Activated T-cell treated with anti-CD3 and anti-CD28 coated beads, Interleukin-2, amount 50 U/mL, for 4 hours (primary cell): ENCODE measurements around the gene WDR45B. TPM values are rescaled to one million over a fixed set of nuclear protein-coding genes. Genes with fewer than 3 reads are reported as not detected.
"Not testable (repeated sequence)": the region's sequence is repeated elsewhere in the genome, so short reads cannot be mapped to it uniquely, and the experiment has no call there.

Experiments
- ATAC-seq, 2 donors: fragments of 200-7000 bp; cut with Tn5 transposase; one replicate each; pipeline ENCODE4 v1.10.0; 2021
- DNase-seq: peaks from one replicate; pipeline ENCODE4 v3.0.0-alpha.2; 2020
- H3K27me3 Mint-ChIP-seq: one replicate; pipeline ENCODE4 v1.8.0; 2021; ENCODE audit warnings: low read depth, mixed read lengths
- H3K36me3 Mint-ChIP-seq: one replicate; pipeline ENCODE4 v1.8.0; 2022; ENCODE audit warnings: mixed read lengths; ENCODE audit not compliant: insufficient read depth
- H3K4me1 Mint-ChIP-seq: one replicate; pipeline ENCODE4 v1.8.0; 2021; ENCODE audit warnings: low read depth, mixed read lengths
- H3K4me3 Mint-ChIP-seq: one replicate; pipeline ENCODE4 v1.8.0; 2021; ENCODE audit warnings: mild to moderate bottlenecking, moderate library complexity, mixed read lengths
- H3K9me3 Mint-ChIP-seq: one replicate; pipeline ENCODE4 v1.8.0; 2021; ENCODE audit warnings: mixed read lengths
- total RNA-seq, 3 donors: library from RNA; stranded (reverse); gene quantifications; one replicate each; pipeline ENCODE4 v1.2.1, GENCODE V29; 2021

The WDR45B gene
- total RNA-seq, 3 donors from 2014 or later, result 47.1 to 52.5 (median 47.4) TPM

DNA sequence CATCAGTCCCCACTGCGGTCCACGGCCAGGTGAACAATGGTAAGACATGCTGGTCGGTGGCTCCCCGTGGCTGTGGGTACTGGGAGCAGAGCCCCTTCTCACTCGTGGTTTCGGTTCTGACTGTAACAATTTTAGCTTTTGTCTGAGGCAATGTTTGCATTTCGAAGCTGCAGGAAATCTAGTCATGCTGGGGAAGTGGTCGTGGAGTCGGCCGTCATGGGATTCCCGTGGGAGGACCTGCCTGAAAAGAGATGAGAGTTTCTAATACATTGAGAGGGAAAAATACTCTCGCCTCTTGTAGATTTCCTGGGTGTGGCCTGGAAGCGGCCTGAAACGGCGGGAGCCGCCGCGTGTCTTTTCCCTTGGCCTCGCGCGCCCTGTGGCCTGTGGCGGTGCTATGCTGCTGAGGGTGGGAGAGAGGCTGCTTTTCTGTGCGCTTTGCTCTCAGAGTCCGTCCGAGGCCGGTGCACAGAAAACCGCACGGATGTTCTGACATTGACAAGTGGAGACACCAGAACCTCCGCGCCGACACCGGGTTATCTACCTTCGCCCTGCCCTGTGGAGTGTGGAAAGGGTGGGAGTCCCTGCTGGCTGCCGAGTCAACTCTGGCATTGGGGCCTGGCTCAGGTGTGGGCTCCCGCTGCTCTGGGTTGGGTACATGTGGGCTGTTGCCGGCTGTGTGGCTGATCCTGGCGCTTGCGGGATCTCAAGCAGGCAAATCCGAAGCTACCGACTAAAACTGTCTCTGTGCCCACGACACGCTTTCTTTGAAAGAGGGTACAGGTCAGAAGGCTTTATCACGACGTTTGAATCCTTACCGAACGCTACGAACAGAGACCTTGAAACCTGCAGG, 60.8 kb downstream of the WDR45B start:
- DNase-seq, result no peak
- Mint-ChIP-seq H3K4me3 (no peak overlapping the region), H3K9me3 (no peaks in the 10 kb centered on the region), H3K4me1 (peaks cover 11% of the 10 kb centered on the region), H3K36me3 (peaks cover 10% of the 10 kb centered on the region), H3K27me3 (no peaks in the 10 kb centered on the region)
- ATAC-seq, result no peak

DNA sequence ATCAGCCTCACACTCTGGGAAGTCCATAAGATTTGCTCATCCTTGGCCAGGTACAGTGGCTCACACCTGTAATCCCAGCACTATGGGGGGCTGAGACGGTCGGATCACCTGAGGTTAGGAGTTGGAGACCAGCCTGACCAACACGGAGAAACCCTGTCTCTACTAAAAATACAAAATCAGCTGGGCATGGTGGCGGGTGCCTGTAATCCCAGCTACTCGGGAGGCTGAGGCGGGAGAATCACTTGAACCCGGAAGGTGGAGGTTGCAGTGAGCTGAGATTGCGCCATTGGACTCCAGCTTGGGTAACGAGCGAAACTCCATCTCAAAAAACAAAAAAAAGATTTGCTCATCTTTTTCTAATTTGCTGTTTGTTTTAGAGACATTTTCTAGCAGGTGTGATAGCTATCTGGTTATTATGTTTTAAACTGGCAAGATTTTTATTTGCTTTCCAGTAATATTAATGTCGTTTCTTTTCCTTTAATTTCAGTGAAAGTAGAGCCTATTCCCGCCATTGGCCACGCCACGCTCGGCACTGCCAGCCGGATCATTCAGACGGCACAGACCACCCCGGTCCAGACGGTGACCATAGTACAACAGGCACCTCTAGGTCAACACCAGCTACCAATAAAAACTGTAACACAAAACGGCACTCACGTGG, 61.5 kb downstream of the WDR45B start:
- DNase-seq (no peak), ATAC-seq (no peak)
- Mint-ChIP-seq H3K36me3 (peaks cover 10% of the 10 kb centered on the region), H3K9me3 (no peaks in the 10 kb centered on the region), H3K4me1 (peaks cover 4% of the 10 kb centered on the region), H3K27me3 (no peaks in the 10 kb centered on the region), H3K4me3 (no peak overlapping the region)

DNA sequence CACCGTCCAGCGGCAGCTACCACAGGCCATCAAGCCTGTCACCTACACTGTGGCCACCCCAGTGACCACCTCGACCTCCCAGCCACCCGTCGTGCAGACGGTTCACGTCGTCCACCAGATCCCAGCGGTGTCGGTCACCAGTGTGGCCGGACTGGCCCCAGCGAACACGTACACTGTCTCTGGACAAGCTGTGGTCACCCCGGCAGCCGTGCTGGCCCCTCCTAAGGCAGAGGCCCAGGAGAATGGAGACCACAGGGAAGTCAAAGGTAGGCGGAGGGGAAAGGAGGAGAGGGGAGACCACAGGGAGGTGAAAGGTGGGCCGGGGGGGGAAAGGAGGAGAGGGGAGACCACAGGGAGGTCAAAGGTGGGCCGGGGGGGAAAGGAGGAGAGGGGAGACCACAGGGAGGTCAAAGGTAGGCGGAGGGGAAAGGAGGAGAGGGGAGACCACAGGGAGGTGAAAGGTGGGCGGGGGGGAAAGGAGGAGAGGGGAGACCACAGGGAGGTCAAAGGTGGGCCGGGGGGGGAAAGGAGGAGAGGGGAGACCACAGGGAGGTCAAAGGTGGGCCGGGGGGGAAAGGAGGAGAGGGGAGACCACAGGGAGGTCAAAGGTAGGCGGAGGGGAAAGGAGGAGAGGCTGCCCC, 62.2 kb downstream of the WDR45B start:
- not testable (repeated sequence) for H3K27me3 Mint-ChIP-seq, H3K9me3 Mint-ChIP-seq, H3K4me3 Mint-ChIP-seq, ATAC-seq, DNase-seq, H3K4me1 Mint-ChIP-seq
- H3K36me3 Mint-ChIP-seq, result peaks cover 12% of the 10 kb centered on the region

DNA sequence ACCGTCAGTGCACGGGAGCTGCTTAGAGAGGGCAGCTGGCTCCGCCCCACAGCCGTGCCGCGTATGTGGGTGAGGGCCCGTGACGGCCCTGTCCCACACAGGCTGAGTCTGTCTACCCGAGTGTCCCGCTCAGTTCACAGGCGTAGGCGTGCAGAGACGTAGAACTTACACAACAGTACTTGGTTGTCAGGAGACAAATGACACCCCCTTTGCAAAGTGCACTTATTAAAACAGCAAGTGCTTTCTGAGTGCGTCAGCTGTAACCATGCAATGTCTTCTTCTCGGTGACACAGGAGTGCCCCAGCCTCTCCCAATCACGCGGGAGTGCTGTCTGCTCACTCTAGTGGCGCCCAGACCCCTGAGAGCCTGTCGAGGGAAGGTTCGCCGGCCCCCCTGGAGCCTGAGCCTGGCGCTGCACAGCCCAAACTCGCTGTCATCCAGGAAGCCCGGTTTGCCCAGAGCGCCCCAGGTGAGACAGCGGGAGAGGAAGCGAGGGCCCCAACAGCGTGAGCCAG, 64.5 kb downstream of the WDR45B start:
- peaks cover 15% of the 10 kb centered on the region for H3K36me3 Mint-ChIP-seq
- no peaks in the 10 kb centered on the region for H3K27me3 Mint-ChIP-seq
- ATAC-seq (peak; percentile 55 to 94), DNase-seq (peak; percentile 55)
- H3K4me3 Mint-ChIP-seq, result peak overlapping the region; percentile 9
- H3K9me3 Mint-ChIP-seq, result no peaks in the 10 kb centered on the region
- peaks cover 2% of the 10 kb centered on the region for H3K4me1 Mint-ChIP-seq

DNA sequence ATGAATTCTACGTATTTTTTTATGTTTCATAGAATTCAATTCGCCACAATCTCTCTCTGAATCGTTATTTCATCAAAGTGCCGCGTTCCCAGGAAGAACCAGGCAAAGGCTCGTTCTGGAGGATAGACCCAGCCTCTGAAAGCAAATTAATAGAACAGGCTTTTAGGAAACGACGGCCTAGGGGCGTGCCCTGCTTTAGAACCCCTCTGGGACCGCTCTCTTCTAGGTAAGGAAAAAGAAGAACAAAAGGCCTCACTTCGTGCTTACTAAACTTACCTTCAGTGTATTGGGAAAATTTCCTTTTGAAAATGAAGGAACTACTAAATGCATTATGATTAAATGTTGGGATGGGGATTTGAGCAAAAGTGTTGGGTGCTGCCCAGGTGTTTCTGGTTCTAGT, 65.5 kb downstream of the WDR45B start:
- ATAC-seq, result no peak
- no peak for DNase-seq
- Mint-ChIP-seq H3K27me3 (no peaks in the 10 kb centered on the region), H3K36me3 (peaks cover 16% of the 10 kb centered on the region), H3K9me3 (no peaks in the 10 kb centered on the region), H3K4me1 (peaks cover 2% of the 10 kb centered on the region), H3K4me3 (no peak overlapping the region)

DNA sequence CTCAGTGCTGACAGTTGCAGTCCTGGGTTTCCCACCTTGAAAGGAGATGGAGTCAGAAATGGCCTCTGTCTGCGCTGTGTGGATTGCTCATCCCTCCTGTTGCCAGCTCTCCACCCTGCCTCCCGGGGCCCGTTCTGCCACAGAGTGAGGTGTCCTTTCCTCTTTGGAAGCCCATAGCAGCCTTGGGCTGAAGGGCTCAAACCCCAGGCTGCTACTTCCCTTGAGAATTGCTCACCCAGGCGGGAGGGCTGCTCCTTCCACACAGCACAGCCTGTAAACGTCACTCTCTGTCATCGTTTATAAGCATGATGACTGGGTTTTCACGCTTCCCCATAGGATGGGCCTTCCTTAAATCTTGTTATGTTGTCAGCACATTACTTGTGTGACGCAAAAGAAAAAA, 66.0 kb downstream of the WDR45B start:
- H3K4me1 Mint-ChIP-seq, result peaks cover 2% of the 10 kb centered on the region
- DNase-seq, result no peak
- no peak overlapping the region for H3K4me3 Mint-ChIP-seq
- peaks cover 13% of the 10 kb centered on the region for H3K36me3 Mint-ChIP-seq
- ATAC-seq, result no peak
- H3K9me3 Mint-ChIP-seq, result no peaks in the 10 kb centered on the region
- no peaks in the 10 kb centered on the region for H3K27me3 Mint-ChIP-seq

DNA sequence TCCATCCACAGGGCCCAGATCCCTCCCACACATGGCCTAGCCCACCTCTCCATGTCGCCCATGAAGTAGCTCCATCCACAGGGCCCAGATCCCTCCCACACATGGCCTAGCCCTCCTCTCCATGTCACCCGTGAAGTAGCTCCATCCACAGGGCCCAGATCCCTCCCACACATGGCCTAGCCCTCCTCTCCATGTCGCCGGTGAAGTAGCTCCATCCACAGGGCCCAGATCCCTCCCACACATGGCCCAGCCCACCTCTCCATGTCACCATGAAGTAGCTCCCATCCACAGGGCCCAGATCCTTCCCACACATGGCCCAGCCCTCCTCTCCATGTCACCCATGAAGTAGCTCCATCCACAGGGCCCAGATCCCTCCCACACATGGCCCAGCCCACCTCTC, 68.3 kb downstream of the WDR45B start:
- H3K27me3 Mint-ChIP-seq, ATAC-seq, H3K9me3 Mint-ChIP-seq, H3K4me3 Mint-ChIP-seq, H3K4me1 Mint-ChIP-seq, DNase-seq: not testable (repeated sequence)
- peaks cover 14% of the 10 kb centered on the region for H3K36me3 Mint-ChIP-seq

DNA sequence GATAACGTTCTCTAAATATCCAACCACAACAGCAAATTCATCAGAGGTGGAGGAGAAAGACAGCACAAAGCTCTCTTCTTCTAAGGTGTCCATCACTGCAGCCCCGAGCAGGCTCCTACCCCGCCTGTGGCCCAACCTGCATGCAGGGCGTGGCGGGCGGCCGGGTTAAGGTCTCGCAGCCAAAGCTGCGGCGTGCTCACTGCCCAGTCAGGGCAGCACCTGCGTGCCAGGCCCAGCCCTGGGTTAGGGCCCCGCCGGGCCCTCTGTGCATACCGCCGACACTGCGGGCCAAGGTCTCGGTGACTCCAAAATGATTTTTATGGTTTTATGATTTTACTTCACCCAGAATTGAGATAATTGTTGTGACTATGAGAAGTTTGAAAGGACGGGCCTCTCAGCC, 70.9 kb downstream of the WDR45B start:
- ATAC-seq, result no peak
- Mint-ChIP-seq H3K4me1 (no peaks in the 10 kb centered on the region), H3K27me3 (no peaks in the 10 kb centered on the region), H3K9me3 (no peaks in the 10 kb centered on the region), H3K4me3 (no peak overlapping the region), H3K36me3 (peaks cover 22% of the 10 kb centered on the region)
- DNase-seq, result no peak

DNA sequence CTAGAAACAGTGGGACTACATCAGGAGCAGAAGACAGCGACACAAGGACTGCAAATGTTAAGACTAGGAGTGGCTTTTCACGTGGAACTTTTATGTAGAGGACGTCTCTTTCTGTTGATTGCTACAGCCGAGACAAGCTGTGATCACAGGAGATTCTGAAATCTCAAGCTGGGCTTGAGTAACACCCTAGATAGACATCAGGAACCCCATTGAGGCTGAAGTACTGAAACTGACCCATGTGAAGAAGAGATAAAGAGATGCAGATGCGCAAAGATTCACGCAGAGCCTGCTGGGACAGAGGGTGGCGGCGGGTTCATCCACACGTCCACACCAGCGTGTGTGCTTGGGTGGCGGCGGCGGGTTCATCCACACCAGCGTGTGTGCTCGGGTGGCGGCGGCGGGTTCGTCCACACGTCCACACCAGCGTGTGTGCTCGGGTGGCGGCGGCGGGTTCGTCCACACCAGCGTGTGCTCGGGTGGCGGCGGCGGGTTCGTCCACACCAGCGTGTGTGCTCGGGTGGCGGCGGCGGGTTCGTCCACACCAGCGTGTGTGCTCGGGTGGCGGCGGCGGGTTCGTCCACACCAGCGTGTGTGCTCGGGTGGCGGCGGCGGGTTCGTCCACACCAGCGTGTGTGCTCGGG, 72.5 kb downstream of the WDR45B start:
- ATAC-seq, result not testable (repeated sequence)

DNA sequence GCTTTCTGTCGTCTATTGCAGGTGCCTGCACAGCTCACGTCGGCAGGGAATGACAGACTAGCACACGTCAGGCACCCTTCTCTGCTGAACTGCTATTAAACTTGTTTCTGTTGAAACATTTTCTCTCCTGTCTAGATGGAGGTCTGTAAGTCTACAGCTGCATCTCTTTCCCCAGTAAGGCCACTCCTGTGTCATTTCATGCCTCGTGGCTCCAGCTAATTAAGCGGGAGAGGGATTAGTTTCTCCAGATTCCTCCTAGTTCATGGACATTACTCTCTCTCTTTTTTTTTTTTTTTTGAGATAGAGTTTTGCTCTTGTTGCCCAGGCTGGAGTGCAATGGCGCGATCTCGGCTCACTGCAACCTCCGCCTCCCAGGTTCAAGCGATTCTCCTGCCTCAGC, 74.2 kb downstream of the WDR45B start:
- DNase-seq (no peak), ATAC-seq (no peak)
- Mint-ChIP-seq H3K36me3 (peaks cover 32% of the 10 kb centered on the region), H3K4me1 (no peaks in the 10 kb centered on the region), H3K9me3 (no peaks in the 10 kb centered on the region), H3K27me3 (no peaks in the 10 kb centered on the region), H3K4me3 (no peak overlapping the region)

More for the DNA sequence above, 72.5 kb downstream of the WDR45B start:
- not testable (repeated sequence) for H3K4me3 Mint-ChIP-seq, H3K27me3 Mint-ChIP-seq, H3K4me1 Mint-ChIP-seq, H3K9me3 Mint-ChIP-seq, DNase-seq
- H3K36me3 Mint-ChIP-seq, result peaks cover 29% of the 10 kb centered on the region

DNA sequence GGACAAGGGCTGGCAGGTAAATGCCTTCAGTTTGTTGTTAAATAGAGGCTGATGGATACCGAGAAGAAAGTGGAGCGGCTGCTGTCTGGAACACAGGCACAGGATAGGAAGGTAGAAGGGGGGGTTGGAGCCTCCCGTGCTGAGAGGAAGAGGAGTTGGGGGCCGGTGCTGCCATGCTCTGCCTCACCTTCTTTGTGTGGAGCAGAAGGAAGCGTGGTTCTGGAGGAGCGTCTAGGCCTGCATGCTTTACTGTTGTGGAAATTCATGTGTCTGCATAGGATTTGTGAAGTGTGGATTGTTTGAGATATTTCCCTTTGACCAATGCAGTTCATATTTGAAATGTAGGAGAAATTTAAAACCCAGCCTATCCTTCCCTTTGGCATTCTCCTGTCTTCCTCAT, 76.4 kb downstream of the WDR45B start:
- Mint-ChIP-seq H3K36me3 (peaks cover 31% of the 10 kb centered on the region), H3K4me3 (no peak overlapping the region), H3K4me1 (no peaks in the 10 kb centered on the region), H3K27me3 (no peaks in the 10 kb centered on the region), H3K9me3 (no peaks in the 10 kb centered on the region)
- ATAC-seq (no peak), DNase-seq (no peak)

DNA sequence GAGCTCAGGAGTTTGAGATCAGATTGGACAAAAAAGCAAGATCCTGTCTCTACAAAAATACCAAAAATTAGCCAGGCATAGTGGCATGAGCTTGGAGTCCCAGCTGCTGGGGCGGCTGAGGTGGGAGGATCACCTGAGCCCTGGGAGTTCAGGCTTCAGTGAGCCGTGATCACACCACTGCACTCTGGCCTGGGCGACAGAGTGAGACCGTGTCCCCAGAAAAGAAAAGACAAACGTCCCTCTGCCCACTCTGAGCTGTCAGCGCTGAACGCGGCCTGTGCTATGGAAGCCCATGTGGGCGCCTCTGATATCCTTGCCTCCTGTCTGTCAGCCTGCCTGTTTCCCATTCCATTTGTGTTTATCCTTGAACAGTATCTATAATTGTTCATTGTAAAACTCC, 78.0 kb downstream of the WDR45B start:
- DNase-seq (no peak), ATAC-seq (no peak)
- no peaks in the 10 kb centered on the region for H3K4me1 Mint-ChIP-seq
- H3K36me3 Mint-ChIP-seq, result peaks cover 31% of the 10 kb centered on the region
- no peaks in the 10 kb centered on the region for H3K27me3 Mint-ChIP-seq
- H3K4me3 Mint-ChIP-seq, result no peak overlapping the region
- H3K9me3 Mint-ChIP-seq, result no peaks in the 10 kb centered on the region

DNA sequence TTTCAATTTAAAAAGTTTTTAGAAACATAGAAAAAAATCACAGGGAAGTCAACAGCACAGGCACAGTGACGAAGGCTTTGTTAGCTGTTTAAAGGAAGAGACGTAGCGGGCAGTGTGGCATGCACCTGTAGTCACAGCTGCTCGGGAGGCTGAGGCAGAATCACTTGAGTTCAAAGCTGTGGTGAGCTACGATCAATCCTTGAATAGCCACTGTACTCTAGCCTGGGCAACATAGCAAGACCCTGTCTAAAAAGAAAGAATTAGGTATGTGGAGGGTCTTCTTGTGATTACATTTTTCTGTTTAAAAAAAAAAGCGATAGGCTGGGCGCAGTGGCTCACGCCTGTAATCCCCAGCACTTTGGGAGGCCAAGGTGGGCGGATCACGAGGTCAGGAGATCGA, 78.6 kb downstream of the WDR45B start:
- no peaks in the 10 kb centered on the region for H3K9me3 Mint-ChIP-seq
- H3K36me3 Mint-ChIP-seq, result peaks cover 33% of the 10 kb centered on the region
- DNase-seq (no peak), ATAC-seq (no peak)
- no peaks in the 10 kb centered on the region for H3K27me3 Mint-ChIP-seq
- no peaks in the 10 kb centered on the region for H3K4me1 Mint-ChIP-seq
- H3K4me3 Mint-ChIP-seq, result no peak overlapping the region

DNA sequence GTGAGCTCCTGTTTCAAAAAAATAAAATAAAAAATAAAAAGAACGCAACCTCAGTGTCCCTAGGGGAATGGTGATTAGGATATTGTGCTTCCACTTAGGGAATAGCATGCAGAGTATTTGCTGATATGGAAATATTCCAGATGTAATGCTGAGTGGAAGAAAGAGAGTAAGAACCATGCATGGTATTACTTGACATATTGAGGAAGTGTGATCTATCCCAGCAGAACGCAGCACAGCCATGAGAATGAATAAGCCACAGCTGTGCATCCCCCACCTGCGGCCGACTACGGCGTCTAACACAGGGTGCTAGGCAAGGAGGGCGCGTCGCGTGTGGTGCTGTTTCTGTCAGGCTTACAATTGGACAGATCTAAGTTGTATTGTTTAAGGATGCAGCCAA, 79.2 kb downstream of the WDR45B start:
- ATAC-seq (no peak), DNase-seq (no peak)
- H3K4me3 Mint-ChIP-seq, result no peak overlapping the region
- no peaks in the 10 kb centered on the region for H3K27me3 Mint-ChIP-seq
- H3K4me1 Mint-ChIP-seq, result no peaks in the 10 kb centered on the region
- no peaks in the 10 kb centered on the region for H3K9me3 Mint-ChIP-seq
- H3K36me3 Mint-ChIP-seq, result peaks cover 33% of the 10 kb centered on the region
